Omental fat pad (tissue), 4 donors: Measurements from ENCODE around the gene ABCG4. TPM values are rescaled to one million over a fixed set of nuclear protein-coding genes. Genes with fewer than 3 reads are reported as not detected.
"Not testable (repeated sequence)": the region's sequence is repeated elsewhere in the genome, so short reads cannot be mapped to it uniquely, and the experiment has no call there.

ENCODE experiments used
- ATAC-seq: fragments of 150-250 bp; one replicate; pipeline ENCODE4 v1.9.1; 2016; ENCODE audit warnings: mild to moderate bottlenecking, moderate library complexity; ENCODE audit not compliant: low FRiP score
- DNase-seq: peaks from one replicate; pipeline ENCODE4 v3.0.0-alpha.2; 2019; ENCODE audit warnings: low spot score
- total RNA-seq, 4 donors: library from RNA; depleted of rRNA; stranded (reverse); fragments of >200 nt; gene quantifications; one replicate each; pipeline ENCODE4 v1.1.0, GENCODE V29; 2016
- TF ChIP-seq, protein P1 (sequence below), 3 donors: fragments of 450-650 bp; IDR thresholded peaks; one replicate each; pipeline ENCODE4 v1.5.1; 2016 to 2017; ENCODE audit warnings: antibody characterized with exemption in 3 of 3, mild to moderate bottlenecking in 3 of 3, moderate library complexity in 2 of 3

The ABCG4 gene
- total RNA-seq, 4 donors from 2014 or later, result 0.09 to 0.32 TPM; not detected in 2

GRCh38 chr11:119160151-119160550 is 11.3 kb downstream of the ABCG4 start:
- DNase-seq, result no peak
- no peak for ATAC-seq
- TF ChIP-seq, protein P1, sequence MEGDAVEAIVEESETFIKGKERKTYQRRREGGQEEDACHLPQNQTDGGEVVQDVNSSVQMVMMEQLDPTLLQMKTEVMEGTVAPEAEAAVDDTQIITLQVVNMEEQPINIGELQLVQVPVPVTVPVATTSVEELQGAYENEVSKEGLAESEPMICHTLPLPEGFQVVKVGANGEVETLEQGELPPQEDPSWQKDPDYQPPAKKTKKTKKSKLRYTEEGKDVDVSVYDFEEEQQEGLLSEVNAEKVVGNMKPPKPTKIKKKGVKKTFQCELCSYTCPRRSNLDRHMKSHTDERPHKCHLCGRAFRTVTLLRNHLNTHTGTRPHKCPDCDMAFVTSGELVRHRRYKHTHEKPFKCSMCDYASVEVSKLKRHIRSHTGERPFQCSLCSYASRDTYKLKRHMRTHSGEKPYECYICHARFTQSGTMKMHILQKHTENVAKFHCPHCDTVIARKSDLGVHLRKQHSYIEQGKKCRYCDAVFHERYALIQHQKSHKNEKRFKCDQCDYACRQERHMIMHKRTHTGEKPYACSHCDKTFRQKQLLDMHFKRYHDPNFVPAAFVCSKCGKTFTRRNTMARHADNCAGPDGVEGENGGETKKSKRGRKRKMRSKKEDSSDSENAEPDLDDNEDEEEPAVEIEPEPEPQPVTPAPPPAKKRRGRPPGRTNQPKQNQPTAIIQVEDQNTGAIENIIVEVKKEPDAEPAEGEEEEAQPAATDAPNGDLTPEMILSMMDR (IDR thresholded peaks at IDR 0.05), result no peak

GRCh38 chr11:119161871-119162270 is 13.0 kb downstream of the ABCG4 start:
- TF ChIP-seq, protein P1 (IDR thresholded peaks at IDR 0.05), result no peak
- DNase-seq (no peak), ATAC-seq (no peak)

GRCh38 chr11:119166368-119167076 is 17.7 kb downstream of the ABCG4 start:
- no peak for ATAC-seq

GRCh38 chr11:119167077-119167458 is 18.2 kb downstream of the ABCG4 start:
- not testable (repeated sequence) for DNase-seq, ATAC-seq

More at GRCh38 chr11:119166368-119167076, 17.7 kb downstream of the ABCG4 start:
- TF ChIP-seq, protein P1 (IDR thresholded peaks at IDR 0.05), result no peak
- DNase-seq, result no peak

GRCh38 chr11:119167933-119168332 is 19.1 kb downstream of the ABCG4 start:
- TF ChIP-seq, protein P1 (IDR thresholded peaks at IDR 0.05), result no peak
- DNase-seq (no peak), ATAC-seq (peak; percentile 4)

DNA sequence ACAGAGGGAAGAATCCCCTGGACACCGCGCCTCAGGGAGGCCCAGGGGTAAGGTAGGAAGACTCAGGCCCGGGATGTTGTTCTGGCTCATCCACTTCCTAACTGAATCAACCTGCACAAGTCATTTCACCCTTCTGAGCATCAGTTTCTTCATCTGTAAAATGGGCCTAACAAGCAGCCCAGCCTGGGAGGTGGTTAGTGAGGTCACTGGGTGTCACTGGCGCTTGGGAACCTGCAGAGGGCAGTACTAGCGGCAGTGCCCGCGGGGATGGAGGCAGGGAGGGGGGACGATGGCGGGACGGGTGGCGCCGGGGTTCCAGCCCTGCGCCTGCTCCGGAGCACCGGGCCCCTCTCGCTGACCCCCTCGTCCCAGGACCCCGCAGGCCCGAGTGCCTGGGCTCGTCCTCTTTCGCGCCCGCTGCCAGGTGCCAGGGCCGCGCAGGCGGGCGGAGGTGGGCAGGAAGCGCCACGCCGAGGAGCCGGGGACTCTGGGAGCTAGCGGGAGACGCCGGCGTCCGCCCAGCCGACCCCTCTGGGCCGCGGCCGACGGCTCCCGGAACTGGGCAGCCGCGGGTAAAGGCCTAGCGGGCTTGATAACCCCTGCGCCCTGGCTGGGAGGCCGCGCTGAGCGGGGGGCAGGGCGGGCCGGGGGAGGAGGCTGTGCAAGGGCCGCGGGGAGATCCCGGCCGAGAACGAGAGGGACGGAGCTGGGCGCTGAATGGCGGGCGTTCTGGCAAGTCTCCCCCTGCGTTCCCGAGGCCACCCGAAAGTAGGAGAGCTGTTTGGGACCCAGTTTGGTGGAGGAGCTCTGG is 19.8 kb downstream of the ABCG4 start, which contains the start of gene NLRX1:
Gene NLRX1 (plus strand): TSS at position 255 of the 811 bp plus-strand sequence. CDS start 2,679 bp downstream, outside the sequence.
- TF ChIP-seq, protein P1 (IDR thresholded peaks at IDR 0.05), result no peak
- ATAC-seq, result peak; percentile 87

DNA sequence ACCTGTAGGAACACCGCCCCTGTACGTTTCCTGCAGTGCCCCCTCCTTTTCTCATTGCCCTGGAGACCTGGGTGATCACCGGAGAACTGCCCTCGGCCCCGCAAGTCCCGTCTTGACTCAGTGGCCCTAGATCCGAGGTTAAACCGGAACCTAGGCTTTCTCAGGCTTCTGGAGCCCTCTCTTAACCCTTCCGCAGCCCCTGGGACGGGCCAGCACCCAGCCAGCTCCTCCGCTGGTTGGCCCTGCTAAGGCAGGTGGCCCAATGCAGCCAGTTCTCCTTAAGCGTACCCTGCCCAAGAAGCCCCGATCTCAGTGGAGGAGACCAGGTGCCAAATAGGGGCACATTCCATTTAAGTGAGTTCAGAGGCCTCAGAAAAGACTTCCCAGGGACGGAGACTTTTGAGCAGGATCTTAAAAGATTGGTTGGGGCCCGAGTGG is 20.4 kb downstream of the ABCG4 start:
- TF ChIP-seq, protein P1 (IDR thresholded peaks at IDR 0.05), result no peak
- peak; percentile 41 for ATAC-seq
- no peak for DNase-seq

More for the DNA sequence above, 19.8 kb downstream of the ABCG4 start, which contains the start of gene NLRX1:
- peak; percentile 55 for DNase-seq
